Measurements from ENCODE around the gene DKC1.

The DKC1 gene

DNA sequence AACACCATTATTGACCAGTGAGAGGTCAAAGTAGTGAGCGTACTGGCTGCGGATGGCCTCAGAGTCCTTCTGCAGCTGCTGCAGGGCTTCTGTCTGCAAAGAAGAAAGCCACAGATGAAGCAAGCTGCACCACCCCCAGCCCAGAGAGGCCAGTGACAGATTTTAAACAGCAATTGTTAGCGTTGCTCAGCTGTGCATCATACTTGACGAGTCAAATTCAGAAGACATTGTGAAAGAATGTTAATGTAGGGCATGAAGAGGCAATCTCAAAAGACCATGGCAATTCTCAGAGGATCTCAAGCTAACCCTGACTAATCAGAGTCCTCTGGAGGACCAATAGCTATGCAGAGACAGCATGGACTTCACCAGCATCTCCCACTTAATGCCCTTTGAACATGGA lies 16.6 kb downstream of the DKC1 start:
- no peak overlapping the region for H3K4me3 ChIP-seq (ENCODE audit: low read length)
- DNase-seq (ENCODE audit: low read depth, low spot score): no peak

DNA sequence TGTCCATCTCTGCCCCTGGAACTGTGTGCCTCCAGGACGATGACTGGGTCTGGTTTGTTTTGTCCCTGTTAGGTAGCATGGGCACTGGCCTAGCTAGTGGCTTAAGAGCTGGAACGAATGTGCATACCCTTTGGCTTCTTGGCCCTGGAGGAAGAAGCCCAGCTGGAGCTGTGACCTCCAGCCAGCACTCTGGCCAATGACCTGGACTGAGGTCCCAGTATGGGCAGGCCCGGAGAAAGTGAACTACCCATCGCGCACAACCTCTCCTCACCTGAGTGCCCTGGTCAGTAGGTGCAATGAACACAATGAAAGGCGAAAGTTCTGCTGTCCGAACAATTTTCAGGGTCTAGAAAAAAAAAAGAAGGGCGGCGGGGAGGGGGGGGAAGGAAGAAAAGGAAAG lies 18.3 kb downstream of the DKC1 start:
- no peak overlapping the region for H3K4me3 ChIP-seq (ENCODE audit: low read length)
- no peak for DNase-seq (ENCODE audit: low read depth, low spot score)

DNA sequence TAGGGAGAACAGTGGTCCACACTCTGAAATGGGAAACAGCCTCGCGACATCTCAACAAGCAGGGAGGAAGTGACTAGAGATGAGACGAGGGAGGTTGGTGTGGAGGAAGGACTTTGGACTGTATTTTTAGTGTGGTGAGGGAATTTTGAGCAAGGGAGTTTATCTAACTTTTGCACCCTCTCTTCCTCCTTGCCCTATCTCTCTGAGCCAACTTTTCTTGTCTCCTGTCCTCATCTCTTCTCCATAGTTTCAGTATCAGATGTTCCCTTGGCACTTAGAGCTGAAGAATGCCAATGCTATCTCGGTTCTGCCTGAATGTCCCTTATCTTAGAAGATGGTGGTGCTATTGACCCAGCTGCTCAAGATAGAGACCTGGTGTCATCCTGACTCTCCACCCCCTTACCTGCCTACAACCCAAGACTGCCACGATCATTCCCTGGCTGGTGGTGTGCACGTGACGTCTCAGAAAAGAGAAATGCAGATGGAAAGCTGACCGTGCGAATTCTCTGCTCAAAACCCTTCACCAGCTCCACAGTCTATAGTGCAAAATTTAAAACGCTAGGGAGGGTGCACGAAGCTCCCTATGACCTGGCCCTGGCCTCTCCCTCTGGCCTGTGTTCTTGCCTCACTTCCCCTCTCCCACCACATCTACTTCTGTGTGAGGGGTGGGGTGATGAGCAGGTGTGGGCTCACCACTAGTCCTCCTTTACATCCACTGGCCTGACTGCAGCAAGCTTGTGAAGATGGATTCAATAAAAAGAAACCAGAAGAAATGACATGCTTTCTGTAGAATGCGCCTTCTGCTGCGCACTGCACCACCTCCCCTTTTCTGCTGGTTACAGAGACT lies 21.7 kb downstream of the DKC1 start:
- DNase-seq (ENCODE audit: low read depth, low spot score): no peak

DNA sequence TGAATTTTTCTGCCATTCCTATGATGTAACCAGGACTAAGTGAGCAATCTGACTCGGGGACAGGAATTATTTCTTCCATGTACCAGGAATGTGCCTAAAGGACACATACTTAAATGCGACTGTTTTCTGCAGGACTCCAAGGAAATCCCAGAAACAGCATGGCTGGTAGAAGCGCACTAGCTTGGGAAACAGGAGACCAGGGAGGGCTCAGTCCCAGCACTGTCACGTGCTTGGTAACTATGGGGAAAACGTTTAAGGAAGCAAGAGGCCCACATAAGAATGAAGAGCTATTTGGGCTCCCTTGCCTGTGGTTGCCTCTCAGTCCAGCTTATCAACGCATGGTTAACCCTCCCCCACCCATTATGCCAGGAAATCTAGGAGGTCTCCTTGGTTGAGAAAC lies 23.1 kb downstream of the DKC1 start:
- no peak overlapping the region for H3K4me3 ChIP-seq (ENCODE audit: low read length)
- DNase-seq (ENCODE audit: low read depth, low spot score): no peak

More for the DNA sequence above, 21.7 kb downstream of the DKC1 start:
- no peak overlapping the region for H3K4me3 ChIP-seq (ENCODE audit: low read length)

DNA sequence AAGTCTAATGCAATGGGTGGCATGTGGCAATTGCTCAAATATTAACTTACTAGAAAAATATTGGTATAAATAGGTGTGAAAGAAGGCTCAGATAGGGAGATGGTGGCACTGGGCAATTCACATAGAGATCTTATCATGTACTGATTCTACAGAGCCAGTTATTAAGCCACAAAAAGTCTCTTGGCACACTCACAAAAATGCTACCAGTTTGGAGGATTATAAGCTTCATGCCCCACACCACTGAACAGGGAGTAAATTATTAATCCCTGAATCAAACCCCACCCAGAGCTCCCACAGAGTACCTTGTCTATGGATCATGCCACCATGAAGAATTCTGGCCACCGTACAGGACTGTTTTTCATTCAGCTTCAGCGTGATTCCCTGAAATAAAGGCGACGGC lies 28.8 kb downstream of the DKC1 start:
- DNase-seq (ENCODE audit: low read depth, low spot score): no peak
- H3K4me3 ChIP-seq (ENCODE audit: low read length): no peak overlapping the region

DNA sequence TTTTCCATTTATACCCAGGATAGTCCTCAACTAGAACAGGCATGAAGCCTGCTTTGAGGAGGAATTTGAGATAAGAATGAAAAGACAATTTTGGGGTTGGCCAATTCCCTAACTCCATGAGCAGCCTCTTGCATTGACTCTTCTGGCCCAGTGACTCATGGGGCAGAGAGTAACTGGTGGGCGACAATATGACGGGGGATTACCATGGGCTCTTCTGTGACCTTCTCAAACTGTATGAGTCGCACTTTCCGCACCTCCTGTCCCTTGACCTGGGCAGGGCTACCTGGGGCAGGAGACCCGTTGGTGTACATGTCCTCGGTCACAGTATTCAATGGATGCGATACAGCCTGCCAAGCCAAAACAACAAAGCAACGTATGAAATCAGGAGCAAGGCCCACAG lies 29.3 kb downstream of the DKC1 start:
- no peak for DNase-seq (ENCODE audit: low read depth, low spot score)
- no peak overlapping the region for H3K4me3 ChIP-seq (ENCODE audit: low read length)

DNA sequence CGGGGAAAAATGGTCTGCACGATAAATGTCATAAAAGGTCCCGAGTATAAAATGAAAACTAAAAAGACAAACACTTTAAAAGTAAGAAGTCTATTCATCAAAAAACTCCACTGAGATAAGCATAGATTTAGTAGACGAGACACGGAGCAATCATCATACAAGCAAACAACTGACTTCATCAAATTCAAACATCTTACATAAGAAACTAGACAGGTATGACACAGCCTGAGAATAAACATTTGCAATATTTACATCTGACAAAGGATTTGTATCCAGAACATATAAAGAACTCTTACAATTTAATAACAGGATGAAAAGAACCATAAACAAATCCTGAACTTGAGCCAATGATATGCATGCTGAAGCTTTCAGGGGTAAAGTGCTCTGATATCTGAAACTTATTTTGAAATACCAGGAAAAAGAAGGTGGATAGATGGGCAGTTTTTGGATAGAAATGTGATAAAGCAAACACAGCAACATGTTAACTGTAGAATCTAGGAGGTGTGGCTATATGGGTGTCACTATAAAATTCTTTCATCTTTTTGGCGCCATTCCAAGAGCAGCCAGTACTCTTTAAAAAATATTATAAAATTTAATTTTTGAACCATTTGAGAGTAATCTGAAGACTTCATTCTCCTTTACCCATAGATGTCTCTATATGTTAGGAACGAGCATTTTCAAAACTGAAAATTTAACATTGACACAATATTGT lies 30.6 kb downstream of the DKC1 start:
- no peak for DNase-seq (ENCODE audit: low read depth, low spot score)
- no peak overlapping the region for H3K4me3 ChIP-seq (ENCODE audit: low read length)

DNA sequence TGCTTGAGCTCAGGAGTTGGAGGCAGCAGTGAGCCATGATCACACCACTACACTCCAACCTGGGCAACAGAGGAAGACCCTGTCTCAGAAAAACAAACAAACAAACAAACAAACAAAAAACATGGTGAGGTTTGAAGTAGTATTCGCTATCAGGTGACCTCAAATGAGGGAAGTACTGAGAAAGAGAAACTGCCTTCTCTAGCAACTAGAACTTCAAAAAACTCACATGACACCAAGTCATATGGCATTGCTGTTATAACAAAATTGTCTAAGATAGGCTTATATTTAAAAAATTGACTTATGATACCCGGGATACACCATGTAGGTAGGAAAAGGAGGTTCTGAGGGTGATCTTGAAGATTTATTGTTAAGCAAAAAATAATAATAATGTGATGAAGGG lies 32.4 kb downstream of the DKC1 start:
- H3K4me3 ChIP-seq (ENCODE audit: low read length): no peak overlapping the region
- no peak for DNase-seq (ENCODE audit: low read depth, low spot score)

DNA sequence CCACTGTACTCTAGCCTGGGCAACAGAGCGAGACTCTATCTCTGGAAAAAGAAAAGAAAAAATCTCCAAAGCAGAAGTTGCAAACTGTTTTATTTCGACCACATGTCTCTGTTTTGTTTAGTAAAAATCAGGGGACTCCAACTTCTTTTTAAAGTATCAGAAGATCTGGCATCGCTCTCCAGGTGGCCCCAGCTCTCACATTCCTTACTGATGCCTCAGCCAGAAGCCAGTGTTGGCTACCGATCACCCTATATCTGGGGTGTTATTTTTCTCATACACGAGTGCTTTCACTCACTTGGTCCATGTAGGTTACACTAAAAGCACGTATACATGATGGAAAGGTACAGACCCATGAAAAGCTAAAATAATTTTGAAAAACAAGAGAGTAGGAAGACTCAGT lies 34.3 kb downstream of the DKC1 start:
- no peak overlapping the region for H3K4me3 ChIP-seq (ENCODE audit: low read length)
- no peak for DNase-seq (ENCODE audit: low read depth, low spot score)

DNA sequence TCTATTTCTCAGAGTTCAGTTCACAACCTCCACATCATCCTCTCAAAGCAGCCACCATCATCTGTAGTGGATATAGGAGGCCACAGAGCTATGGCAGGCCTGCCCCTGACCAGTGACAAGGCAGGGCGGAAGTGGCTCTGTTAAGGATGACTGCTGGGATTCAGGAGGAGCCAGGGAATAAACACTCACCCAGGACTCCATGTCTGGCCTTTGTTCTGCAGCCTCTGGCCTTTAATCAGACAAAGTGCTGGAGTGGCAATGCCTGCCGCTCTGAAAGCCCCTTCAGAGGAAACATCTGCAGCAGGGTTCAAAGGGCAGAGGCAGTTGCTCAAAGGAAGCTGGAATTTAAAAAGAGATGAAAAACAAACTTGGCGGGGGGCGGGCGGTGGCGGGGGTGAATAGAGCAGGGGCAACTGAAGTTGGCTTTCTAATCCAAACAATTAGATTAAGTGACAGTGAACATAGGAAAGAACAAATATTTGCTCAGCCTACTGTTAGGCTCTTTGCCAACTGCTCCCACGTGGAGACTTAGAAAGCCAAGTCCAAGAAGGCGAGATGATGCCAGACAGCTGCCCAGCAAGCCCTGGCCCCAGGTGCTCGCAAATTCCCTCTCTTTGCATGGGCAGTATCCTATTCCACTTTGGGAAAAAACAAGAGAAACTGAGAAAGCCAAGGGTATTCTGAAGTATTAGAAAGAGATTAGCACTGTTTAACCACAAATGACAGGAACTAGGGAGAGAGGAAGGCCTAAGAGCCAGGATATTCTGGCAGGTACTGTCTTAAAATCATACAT lies 37.1 kb downstream of the DKC1 start:
- H3K4me3 ChIP-seq (ENCODE audit: low read length): peak overlapping the region; percentile 51
- peak; percentile 67 for DNase-seq (ENCODE audit: low read depth, low spot score)

DNA sequence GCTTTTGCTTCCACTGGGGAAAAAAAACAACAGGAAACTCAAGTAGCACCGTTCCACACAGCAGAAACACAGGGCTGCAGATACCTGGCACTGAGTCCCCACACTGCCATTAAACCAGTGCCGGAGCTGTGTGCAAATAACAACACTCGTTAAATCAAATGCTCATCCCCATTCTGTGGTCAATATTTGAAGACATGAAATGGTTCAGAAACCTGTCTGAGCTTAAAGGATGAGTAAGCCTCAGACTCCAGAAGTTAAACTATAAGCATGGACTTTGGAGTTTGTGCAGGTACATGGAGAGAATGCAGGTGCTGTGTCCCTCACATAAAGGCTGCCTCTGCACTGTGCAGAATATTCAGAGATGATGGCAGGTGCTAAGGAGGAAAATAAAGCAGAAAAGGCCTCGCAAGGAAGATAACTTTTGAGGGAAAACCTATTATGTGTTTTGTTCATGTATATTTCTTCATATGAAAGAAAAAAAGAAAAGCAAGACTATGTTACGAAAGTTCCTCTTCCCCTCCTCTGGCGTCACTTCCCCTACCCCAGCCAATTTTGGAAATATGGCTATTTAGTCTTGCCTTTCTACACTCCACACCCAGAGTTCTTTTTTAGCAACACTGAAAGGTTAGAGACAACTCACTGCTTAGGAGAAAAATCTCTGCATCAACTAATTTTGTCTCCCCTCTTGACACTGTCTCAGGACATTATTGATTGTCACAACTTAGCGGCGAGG lies 38.0 kb downstream of the DKC1 start:
- DNase-seq (ENCODE audit: low read depth, low spot score): no peak
- peak overlapping the region; percentile 51 for H3K4me3 ChIP-seq (ENCODE audit: low read length)

DNA sequence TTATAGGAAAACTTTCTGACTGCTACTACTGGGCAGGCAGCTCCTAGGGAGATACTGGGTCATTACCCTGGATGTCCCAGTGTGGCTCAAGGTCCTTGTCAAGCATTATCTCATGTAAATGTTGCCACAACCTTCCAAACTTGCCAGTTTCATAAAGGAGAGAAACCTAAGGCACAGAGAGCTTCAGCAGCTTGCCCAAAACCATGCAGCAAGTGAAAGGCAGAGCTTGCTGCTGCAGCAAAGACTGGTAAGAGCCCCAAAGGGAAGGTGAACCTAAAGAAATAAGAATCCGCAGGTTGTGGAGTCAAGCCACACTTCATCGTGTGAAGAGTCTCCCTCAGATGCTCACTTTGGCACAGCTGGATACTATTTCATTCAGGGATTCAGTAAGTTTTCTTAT lies 40.3 kb downstream of the DKC1 start:
- DNase-seq (ENCODE audit: low read depth, low spot score): no peak
- no peak overlapping the region for H3K4me3 ChIP-seq (ENCODE audit: low read length)

DNA sequence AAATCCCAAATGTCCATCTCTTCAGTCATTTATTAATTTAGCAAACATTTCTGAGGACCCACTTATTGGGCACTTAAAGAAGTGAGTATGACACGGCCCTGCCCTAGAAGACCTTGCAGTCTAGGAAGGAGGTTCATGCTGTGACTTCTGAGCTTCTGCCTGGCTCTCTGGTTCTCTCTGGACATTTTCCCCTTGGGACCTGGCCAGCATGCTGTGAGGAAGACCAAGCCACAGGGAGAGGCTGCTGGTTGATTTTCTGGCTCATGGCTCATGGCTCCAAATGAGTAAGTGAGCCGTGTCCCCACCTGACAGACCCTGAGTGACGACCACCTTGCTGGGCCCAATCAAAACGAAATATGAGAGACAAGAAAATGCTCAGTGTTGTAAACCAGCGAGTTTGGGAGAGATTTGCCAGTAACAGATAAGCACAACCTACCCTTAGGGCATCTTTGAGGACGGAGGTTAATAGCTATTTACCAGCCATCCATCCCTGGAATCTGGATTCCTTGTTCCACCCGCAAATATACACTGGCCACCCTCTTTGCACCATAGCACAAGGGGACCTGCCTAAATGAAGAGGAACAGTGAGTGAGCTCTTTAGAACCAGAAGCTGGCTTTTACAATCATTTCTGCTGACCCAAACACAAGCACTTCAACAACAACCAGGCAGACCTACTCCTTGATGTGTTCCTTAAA lies 41.7 kb downstream of the DKC1 start:
- H3K4me3 ChIP-seq (ENCODE audit: low read length): peak overlapping the region; percentile 68
- no peak for DNase-seq (ENCODE audit: low read depth, low spot score)

DNA sequence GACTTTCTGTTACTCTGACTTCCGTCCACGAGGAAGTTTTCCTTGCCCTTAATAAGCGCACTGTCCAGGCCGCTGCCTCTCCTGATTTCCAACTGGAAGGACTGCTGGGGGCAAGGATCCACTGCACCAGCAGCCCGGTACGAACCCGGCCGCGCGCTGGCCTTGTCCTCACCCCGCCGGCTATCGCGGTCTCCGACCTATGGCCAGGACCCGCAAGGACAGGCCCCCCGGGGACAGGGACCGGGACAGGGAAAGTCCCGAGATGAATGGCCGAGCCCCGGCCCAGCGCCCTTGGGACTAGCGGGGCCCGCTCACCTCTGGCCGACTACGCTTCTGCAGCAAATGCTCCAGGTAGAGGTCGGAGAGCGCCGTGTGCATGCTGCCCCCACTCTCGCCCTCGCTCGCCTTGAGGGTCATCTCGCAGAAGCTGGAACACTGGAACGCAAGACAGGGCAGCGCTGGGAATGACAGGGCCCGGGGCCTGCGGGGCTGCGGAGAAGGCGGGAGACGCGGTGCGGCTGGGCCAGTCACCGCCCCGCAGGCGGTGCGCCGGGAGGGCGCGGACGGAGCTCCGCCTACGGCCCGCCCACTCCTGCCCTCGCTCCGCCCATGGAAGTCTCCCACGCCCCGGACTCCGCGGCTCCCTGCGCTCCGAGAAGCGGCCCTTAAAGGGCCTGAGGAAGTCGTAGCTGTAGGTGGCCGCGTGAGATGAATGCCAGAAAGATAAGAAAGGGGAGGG lies 42.5 kb downstream of the DKC1 start, which contains the start of gene MPP1:
MPP1 (minus strand) TSS at position 529 of the 739 bp plus-strand sequence; CDS start at position 417, 112 bp downstream.
- H3K4me3 ChIP-seq (ENCODE audit: low read length): peak within 1 kb of the TSS; percentile 68
- peak; percentile 48 for DNase-seq (ENCODE audit: low read depth, low spot score)

DNA sequence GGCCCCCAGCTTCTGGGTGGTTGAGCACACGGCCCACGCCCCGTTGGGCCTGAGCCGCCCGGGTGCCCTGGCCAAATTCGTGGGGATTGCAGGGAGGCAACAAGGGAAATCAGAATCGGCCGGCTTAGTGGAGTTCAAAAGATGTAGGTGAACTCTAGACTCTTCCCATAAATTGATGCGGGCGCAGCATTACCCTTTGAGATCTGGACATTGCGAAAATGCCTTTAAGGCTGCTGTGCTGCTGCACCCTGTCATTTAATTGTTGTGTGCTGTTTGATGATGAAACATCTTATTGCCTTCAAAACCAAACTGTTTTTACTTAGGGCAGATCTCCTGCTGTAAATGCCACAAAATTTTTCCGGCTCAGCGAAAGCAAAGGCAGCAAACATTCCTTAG lies 43.0 kb downstream of the DKC1 start:
- no peak for DNase-seq (ENCODE audit: low read depth, low spot score)
- peak overlapping the region; percentile 68 for H3K4me3 ChIP-seq (ENCODE audit: low read length)

DNA sequence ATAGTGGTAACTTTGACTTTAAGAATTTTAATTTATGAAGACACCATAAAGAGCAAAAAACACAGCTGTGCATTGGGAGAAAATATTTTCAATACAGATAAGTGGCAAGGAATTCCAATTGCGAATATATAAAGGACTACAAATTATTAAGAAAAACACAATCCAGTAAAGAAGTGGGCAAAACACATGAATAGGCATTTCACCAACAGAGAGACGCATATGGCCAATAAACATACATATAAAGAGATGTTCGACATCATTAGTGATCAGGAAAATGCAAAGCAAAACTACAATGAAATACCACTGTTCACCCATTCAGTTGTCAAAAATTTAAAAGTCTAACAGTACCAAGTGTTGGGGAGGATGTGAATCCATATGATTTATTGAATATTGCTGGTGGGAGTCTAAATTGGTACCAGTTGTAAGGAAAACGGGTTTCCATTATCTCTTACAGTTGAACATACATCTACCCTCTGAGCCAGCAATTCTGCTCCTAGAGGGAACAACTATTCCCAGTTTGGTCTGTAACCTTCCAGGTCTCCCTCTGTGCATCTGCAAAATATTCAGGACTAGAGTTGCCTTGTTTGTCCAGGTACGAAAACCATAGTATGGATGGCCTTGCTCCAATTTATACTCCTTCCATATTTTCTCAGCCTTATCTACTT lies 44.3 kb downstream of the DKC1 start:
- no peak for DNase-seq (ENCODE audit: low read depth, low spot score)
- no peak overlapping the region for H3K4me3 ChIP-seq (ENCODE audit: low read length)

DNA sequence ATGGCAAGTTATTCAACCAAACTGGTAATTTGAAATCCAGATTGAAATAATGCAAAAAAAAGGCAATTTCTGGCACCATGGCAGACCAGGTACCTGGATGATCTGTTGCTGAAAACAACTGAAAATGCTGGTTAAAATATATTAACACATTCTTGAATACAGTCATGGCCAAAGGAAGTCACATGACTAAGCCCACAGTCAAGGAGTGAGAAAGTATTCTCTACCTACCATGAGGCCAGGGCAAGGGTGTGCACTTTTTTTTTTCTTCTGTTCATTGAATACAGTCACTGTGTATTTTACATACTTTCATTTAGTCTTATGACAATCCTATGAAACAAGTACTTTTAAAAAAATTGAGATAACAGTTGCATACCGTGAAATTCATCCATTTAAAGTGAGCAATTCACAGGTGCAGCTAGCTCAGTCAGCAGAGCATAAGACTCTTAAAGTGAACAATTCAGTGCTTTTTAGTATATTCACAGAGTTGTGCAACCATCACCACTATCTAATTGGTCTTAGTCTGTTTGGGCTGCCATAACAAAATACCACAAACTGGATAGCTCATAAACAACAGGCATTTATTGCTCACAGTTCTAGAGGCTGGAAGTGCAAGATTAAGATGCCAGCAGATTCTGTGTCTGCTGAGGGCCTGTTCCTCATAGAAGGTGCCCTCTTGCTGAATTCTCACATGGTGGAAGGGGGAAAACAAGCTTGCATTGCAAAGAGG lies 47.4 kb downstream of the DKC1 start:
- H3K4me3 ChIP-seq (ENCODE audit: low read length): no peak overlapping the region
- DNase-seq (ENCODE audit: low read depth, low spot score): no peak
